ENCODE data around the gene MYT1. TPM values are rescaled to one million over a fixed set of nuclear protein-coding genes. Genes with fewer than 3 reads are reported as not detected.

The MYT1 gene
- total RNA-seq, 2 donors from 2014 or later: 0.99 TPM; not detected in 1

DNA sequence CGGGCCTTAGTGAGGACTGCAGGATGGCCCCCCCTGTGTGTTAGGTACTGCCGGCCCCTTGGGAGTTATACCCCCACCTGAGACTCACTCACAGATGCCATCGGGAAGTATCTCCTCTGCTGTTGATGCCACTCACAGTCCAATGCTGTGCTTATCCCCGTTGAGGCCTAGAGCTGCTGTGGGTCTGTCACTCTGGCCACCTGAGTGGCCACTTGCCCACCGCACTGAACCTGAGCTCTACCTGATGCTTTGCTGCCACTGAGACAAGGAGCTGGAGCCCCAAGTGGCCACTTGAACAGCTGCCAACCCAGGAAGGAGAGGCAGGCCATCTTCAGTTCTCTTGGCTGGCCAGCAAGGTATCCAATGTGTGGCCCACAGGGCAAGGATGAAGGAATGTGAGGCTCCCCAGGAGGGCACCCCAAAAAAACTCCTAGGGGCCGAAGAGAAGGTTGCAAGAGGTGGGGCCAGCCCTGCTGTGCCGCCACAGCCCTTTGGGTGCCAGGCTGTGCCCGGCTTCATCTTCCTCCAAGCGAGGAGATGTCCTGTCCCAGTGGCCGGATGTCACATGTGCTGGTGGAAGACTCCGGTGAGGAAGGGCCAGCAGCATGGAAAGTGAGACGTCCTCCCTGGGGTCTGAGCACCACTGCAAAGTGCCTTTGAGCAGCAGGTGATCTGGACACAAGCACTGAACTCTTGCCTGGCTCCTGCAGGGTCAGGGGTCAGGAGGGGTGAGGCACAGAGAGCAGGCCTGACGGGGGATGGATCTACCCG is 61.8 kb downstream of the MYT1 start:
- H3K9me3 ChIP-seq: no peaks in the 10 kb centered on the region
- H3K4me3 ChIP-seq: no peak overlapping the region
- ATAC-seq (no peak), DNase-seq (no peak)
- TF ChIP-seq POLR2A (IDR thresholded peaks at IDR 0.05): no peak
- TF ChIP-seq, protein P1, sequence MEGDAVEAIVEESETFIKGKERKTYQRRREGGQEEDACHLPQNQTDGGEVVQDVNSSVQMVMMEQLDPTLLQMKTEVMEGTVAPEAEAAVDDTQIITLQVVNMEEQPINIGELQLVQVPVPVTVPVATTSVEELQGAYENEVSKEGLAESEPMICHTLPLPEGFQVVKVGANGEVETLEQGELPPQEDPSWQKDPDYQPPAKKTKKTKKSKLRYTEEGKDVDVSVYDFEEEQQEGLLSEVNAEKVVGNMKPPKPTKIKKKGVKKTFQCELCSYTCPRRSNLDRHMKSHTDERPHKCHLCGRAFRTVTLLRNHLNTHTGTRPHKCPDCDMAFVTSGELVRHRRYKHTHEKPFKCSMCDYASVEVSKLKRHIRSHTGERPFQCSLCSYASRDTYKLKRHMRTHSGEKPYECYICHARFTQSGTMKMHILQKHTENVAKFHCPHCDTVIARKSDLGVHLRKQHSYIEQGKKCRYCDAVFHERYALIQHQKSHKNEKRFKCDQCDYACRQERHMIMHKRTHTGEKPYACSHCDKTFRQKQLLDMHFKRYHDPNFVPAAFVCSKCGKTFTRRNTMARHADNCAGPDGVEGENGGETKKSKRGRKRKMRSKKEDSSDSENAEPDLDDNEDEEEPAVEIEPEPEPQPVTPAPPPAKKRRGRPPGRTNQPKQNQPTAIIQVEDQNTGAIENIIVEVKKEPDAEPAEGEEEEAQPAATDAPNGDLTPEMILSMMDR (IDR thresholded peaks at IDR 0.05): no peak
- H3K27ac ChIP-seq: no peak overlapping the region
- 80 to 82% methylated on average over 13 to 14 of the region's 14 CpGs for WGBS, 2 donors
- no peaks in the 10 kb centered on the region for H3K36me3 ChIP-seq (replicated peaks in 1 of 2; ENCODE audit: insufficient read depth in 1 of 2, low read depth in 2 of 2)
- H3K27me3 ChIP-seq: no peaks in the 10 kb centered on the region
- intact Hi-C loops (cut with DNase I): no loop called here
- peaks cover 5% of the 10 kb centered on the region for H3K4me1 ChIP-seq

DNA sequence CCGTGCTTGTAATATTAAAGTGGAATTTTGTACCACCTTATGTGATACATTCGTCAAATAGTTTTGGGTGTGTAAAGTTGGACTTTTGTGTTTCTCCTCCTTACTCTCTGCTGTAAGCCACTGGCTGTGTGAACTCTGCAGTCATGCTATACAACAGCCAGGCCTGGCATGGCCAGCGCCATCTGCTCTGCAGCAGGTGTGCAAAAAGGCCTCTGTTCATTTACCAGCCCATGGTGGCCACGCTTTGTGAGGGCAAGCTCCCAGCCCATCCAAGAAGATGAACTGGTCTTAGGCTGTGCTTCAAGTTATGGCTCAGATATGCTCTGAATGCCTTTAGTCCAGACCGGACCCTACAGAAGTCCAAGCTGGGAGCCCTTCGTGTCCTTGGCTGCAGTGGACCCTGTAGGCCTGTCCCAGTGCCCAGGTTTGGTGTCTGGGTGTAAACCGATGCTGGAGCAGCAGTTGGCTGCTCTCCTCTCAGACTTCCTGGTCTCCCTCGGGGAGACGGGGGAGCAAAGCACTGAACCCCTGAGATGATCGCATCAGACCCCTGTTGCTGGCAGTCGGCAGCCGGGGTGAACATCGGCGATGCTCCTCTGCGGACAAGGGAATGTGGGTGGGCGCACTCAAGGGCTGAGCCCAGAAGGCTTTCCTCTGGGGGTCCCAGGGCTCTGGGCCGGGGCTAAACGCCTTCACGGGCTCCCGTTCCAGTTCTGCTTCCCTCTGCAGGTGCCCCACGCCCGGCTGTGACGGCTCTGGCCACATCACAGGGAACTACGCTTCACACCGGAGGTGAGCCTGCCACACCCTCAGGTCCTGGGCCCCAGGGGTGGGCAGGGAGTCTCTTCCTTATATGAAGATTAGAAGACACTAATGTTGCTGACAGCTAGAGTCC is 62.7 kb downstream of the MYT1 start:
- Histone ChIP-seq H3K27ac (no peak overlapping the region), H3K9me3 (no peaks in the 10 kb centered on the region), H3K36me3 (replicated peaks in 1 of 2; ENCODE audit: insufficient read depth in 1 of 2, low read depth in 2 of 2) (no peaks in the 10 kb centered on the region), H3K4me3 (no peak overlapping the region), H3K4me1 (peaks cover 5% of the 10 kb centered on the region), H3K27me3 (no peaks in the 10 kb centered on the region)
- intact Hi-C loops (cut with DNase I): no loop called here
- TF ChIP-seq, protein P1 (IDR thresholded peaks at IDR 0.05): no peak
- TF ChIP-seq POLR2A (IDR thresholded peaks at IDR 0.05): no peak
- DNase-seq: no peak
- no peak for ATAC-seq
- WGBS, 2 donors: 79 to 82% methylated on average over 4 to 25 of the region's 25 CpGs

DNA sequence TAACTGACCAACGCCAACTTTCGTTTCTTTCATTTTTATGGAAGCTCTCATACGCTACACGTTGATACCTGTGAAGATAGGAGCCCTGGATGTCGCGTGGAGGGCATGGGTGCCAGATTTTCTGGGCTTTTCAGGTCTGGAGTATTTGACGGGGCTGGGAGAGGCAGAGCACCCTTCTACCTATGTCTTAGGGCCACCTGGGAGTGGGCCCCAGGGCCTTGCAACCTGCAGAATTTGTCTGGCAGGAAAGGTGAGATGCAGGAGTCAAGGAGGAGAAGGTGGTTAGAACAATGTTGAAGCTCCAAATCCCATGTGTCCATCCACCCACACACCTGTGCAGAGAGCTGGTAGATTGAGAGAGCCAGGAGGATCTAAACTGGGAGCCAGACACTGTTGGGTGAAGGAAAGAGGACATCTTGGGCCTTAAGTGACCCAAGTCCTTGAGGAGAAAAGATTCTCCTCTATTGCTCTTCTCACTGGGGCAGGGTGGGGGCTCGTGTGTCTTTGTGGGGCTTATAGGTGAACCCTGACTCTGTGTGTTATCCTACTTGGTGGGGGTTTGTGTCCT is 63.9 kb downstream of the MYT1 start:
- intact Hi-C loops (cut with DNase I): no loop called here

DNA sequence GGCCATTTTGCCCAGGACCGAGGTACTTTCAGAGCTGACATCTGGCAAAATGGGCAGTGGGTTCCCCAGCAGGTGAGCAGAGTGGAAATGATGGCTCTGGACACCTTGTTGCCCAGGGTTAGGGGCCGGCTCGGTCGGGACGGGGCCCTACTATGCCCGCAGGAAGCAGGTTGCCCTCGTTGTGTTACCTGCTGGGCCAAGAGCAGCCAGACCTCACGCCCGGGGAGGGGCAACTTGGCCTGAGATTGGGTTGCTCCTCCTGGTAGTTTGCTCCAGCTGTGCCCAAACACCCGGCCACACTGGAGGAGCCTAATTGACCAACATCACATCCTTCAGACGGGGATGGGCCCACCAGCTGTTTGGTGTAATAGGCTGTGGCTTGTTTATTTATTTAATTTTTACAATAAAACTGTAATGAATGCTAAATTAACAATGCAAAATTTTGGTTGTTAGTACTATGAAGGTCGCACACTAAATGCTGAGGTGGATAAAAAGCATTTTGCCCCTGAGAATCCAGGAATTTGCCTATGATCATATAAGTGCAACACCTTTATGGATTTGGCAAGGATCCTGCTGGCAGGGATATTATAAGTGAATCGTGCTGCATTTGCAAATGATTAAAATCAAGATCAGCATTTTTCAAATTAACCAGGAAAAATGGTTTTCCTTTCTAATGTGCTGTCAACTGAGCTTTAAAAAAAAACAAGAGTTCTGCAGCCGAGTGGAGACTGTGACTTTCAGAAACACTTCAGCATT is 64.7 kb downstream of the MYT1 start:
- DNase-seq (no peak), ATAC-seq (no peak)
- Histone ChIP-seq H3K27ac (no peak overlapping the region), H3K36me3 (replicated peaks in 1 of 2; ENCODE audit: insufficient read depth in 1 of 2, low read depth in 2 of 2) (no peaks in the 10 kb centered on the region), H3K27me3 (no peaks in the 10 kb centered on the region), H3K4me3 (no peak overlapping the region), H3K4me1 (peaks cover 15% of the 10 kb centered on the region), H3K9me3 (no peaks in the 10 kb centered on the region)
- WGBS, 2 donors: 63 to 69% methylated on average over 7 to 14 of the region's 14 CpGs
- intact Hi-C loops (cut with DNase I): no loop called here
- TF ChIP-seq, protein P1 (IDR thresholded peaks at IDR 0.05): no peak
- no peak for TF ChIP-seq POLR2A (IDR thresholded peaks at IDR 0.05)

More for the DNA sequence above, 63.9 kb downstream of the MYT1 start:
- H3K27ac ChIP-seq: no peak overlapping the region
- H3K4me1 ChIP-seq: peaks cover 9% of the 10 kb centered on the region
- no peaks in the 10 kb centered on the region for H3K27me3 ChIP-seq
- H3K9me3 ChIP-seq: no peaks in the 10 kb centered on the region
- ATAC-seq (no peak), DNase-seq (no peak)
- WGBS, 2 donors: 70 to 78% methylated on average over 8 of the region's 8 CpGs
- TF ChIP-seq POLR2A (IDR thresholded peaks at IDR 0.05): no peak
- TF ChIP-seq, protein P1 (IDR thresholded peaks at IDR 0.05): no peak
- no peaks in the 10 kb centered on the region for H3K36me3 ChIP-seq (replicated peaks in 1 of 2; ENCODE audit: insufficient read depth in 1 of 2, low read depth in 2 of 2)
- H3K4me3 ChIP-seq: no peak overlapping the region
